ENCODE data around the gene AKAP8L. TPM values are rescaled to one million over a fixed set of nuclear protein-coding genes. Genes with fewer than 3 reads are reported as not detected.

AKAP8L gene
- total and polyA plus RNA-seq, 2 of the 8 experiments (the other 6 are each of a cell fraction or from before 2014, with no cell fraction given) = 75.1 to 138 TPM

DNA sequence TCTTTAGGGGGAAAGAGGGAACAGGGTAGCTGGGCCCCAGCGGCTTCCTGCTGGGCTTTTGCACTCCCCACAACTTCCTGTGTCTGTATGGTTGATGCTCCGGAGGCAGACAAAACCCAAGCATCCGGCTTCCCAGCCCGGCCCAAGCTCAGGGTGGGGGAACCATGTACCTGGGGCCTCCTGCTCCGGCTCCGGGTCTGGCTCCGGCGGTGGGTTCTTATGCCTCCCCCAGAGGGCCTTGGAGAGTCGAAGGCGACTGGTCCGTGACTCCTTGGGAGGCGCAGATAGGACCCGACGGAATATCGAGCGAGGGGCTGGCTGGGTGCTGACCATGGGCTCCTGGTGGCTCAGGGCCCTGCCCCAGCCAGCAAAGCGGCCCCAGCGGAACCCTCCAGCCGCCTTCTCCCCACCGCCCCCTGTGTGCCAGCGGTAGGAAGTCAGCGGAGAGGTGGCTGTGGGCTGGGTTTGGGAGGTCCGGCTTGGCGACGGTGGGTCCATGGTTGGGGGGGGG, 45.1 kb upstream of the AKAP8L start:
- no peak for FAIRE-seq
- peaks cover 5 to 22% (median 12%) of the 10 kb centered on the region in 4 experiments for H3K27me3 ChIP-seq (replicated peaks in 1 of 4; ENCODE audit: control insufficient read depth in 3 of 4, extremely low read depth in 1 of 4, insufficient read depth in 3 of 4, low read length in 3 of 4)
- no peak overlapping the region for H2BK120ac ChIP-seq (replicated peaks; ENCODE audit: low read depth, low read length)
- H4K8ac ChIP-seq (ENCODE audit: extremely low read depth, insufficient read depth, low read length) = peak overlapping the region; percentile 79; the same call in 1 of the 2 replicates
- H3K36me3 ChIP-seq (ENCODE audit: control insufficient read depth in 2 of 4, insufficient read depth in 4 of 4, low read length in 3 of 4) = no peaks in the 10 kb centered on the region
- H3K9ac ChIP-seq (replicated peaks in 1 of 4; ENCODE audit: extremely low read depth in 1 of 4, low read depth in 3 of 4, low read length in 3 of 4) = no peak overlapping the region
- no peak overlapping the region for H2BK5ac ChIP-seq (ENCODE audit: low read depth, low read length)
- TF ChIP-seq NANOG (IDR thresholded peaks at IDR 0.05; ENCODE audit: insufficient read depth, low read depth, low read length, poor library complexity, severe bottlenecking) = no peak
- TF ChIP-seq, protein P1, sequence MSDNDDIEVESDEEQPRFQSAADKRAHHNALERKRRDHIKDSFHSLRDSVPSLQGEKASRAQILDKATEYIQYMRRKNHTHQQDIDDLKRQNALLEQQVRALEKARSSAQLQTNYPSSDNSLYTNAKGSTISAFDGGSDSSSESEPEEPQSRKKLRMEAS (IDR thresholded peaks at IDR 0.05) = no peak
- TF ChIP-seq MAFK (IDR thresholded peaks at IDR 0.05; ENCODE audit: low read depth, low read length) = no peak
- TF ChIP-seq, protein P2, sequence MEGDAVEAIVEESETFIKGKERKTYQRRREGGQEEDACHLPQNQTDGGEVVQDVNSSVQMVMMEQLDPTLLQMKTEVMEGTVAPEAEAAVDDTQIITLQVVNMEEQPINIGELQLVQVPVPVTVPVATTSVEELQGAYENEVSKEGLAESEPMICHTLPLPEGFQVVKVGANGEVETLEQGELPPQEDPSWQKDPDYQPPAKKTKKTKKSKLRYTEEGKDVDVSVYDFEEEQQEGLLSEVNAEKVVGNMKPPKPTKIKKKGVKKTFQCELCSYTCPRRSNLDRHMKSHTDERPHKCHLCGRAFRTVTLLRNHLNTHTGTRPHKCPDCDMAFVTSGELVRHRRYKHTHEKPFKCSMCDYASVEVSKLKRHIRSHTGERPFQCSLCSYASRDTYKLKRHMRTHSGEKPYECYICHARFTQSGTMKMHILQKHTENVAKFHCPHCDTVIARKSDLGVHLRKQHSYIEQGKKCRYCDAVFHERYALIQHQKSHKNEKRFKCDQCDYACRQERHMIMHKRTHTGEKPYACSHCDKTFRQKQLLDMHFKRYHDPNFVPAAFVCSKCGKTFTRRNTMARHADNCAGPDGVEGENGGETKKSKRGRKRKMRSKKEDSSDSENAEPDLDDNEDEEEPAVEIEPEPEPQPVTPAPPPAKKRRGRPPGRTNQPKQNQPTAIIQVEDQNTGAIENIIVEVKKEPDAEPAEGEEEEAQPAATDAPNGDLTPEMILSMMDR (IDR thresholded peaks at IDR 0.05; ENCODE audit: control extremely low read depth in 1 of 3, insufficient read depth in 1 of 3, low read depth in 1 of 3, low read length in 3 of 3) = peak in 2 of 3 experiments; percentile 1 to 8; a peak in 2 of 4 replicates
- 0 out of 4 replicates have a peak, but pooled peaks of 1 of the 2 experiments have one; percentile 4 for TF ChIP-seq RAD21 (IDR thresholded peaks at IDR 0.05 in 1 of 2, conservative IDR thresholded peaks at IDR 0.05 in 1 of 2; ENCODE audit: low read depth in 2 of 2, low read length in 2 of 2)
- no peak overlapping the region for H4K5ac ChIP-seq (ENCODE audit: insufficient read length, low read depth, low read length)
- H3K9me3 ChIP-seq (ENCODE audit: insufficient read depth in 2 of 2, low read depth in 1 of 2, low read length in 1 of 2) = no peaks in the 10 kb centered on the region
- no peak overlapping the region for H3K56ac ChIP-seq (replicated peaks; ENCODE audit: insufficient read length, low read depth, low read length)
- 72% methylated on average over 11 of the region's 25 CpGs; no CpG with 5 or more reads in 1 of the 2 experiments for WGBS, 2 experiments (ENCODE audit: extremely low coverage in 1 of 2, insufficient coverage in 1 of 2, insufficient read length in 1 of 2, insufficient replicate concordance in 2 of 2, low coverage in 1 of 2, low lambda C conversion rate in 2 of 2, missing lambda C conversion rate in 1 of 2)
- H3K27ac ChIP-seq (ENCODE audit: low read depth, low read length) = no peak overlapping the region
- H2AK5ac ChIP-seq (ENCODE audit: low read depth, low read length) = no peak overlapping the region
- no peak overlapping the region for H3K4ac ChIP-seq (replicated peaks; ENCODE audit: insufficient read length, low read depth, low read length)
- no peak overlapping the region for H3K18ac ChIP-seq (ENCODE audit: extremely low read depth, low read length)
- 0 out of 7 replicates have a peak, but pooled peaks cover 0 to 2% (median 0%) of the 10 kb centered on the region in 4 experiments for H3K4me1 ChIP-seq (replicated peaks in 1 of 4; ENCODE audit: control insufficient read depth in 3 of 4, insufficient read depth in 4 of 4, low read length in 3 of 4)
- peak overlapping the region in 1 of 2 experiments; percentile 9; a peak in 2 of 4 replicates for H3K4me2 ChIP-seq (ENCODE audit: insufficient read depth in 1 of 2, low read depth in 2 of 2, low read length in 2 of 2)
- peak overlapping the region in 1 of 4 experiments; percentile 33; a peak in 1 of 8 replicates for H3K4me3 ChIP-seq (ENCODE audit: extremely low read depth in 1 of 4, insufficient read depth in 2 of 4, low read depth in 3 of 4, low read length in 4 of 4)
- no peak overlapping the region for H3K23ac ChIP-seq (ENCODE audit: insufficient read length)
- H2AFZ ChIP-seq (ENCODE audit: low read length) = no peak overlapping the region
- H4K20me1 ChIP-seq (replicated peaks in 1 of 2; ENCODE audit: control insufficient read depth in 1 of 2, insufficient read depth in 2 of 2, low read length in 2 of 2) = peaks cover under 1 to 5% of the 10 kb centered on the region in 2 experiments
- H2BK20ac ChIP-seq (ENCODE audit: low read length) = no peak overlapping the region
- H4K91ac ChIP-seq (replicated peaks; ENCODE audit: insufficient read length, low read length) = no peak overlapping the region
- no peak overlapping the region for H3K14ac ChIP-seq (ENCODE audit: insufficient read length)
- ChIA-PET CTCF (ENCODE audit: partially characterized antibody) (interaction anchor here (1.1 to 4.5 kb wide), 2 partner anchors 9 to 33 kb away, joined by 3 to 25 read pairs; no protein-coding TSS in a partner anchor), POLR2A (ENCODE audit: partially characterized antibody) (no interaction called here)
- no peak overlapping the region for H2BK15ac ChIP-seq (ENCODE audit: low read length)
- H3K23me2 ChIP-seq (ENCODE audit: low read depth, low read length) = peaks cover 2% of the 10 kb centered on the region; the same call in 1 of the 2 replicates
- H3K79me2 ChIP-seq (ENCODE audit: control insufficient read depth in 1 of 2, insufficient read depth in 2 of 2, low read length in 2 of 2) = no peaks in the 10 kb centered on the region
- no peak for DNase-seq (ENCODE audit: low read depth in 1 of 2, low spot score in 2 of 2)
- no peak overlapping the region; the same call in 1 of the 2 replicates for H2BK12ac ChIP-seq (ENCODE audit: low read depth, low read length)
- no peaks in the 10 kb centered on the region for H3K79me1 ChIP-seq (ENCODE audit: low read depth, low read length)

Data from H1 (cell line).